GM12878 (cell line): Measurements from ENCODE around the gene TCF25. TPM values are rescaled to one million over a fixed set of nuclear protein-coding genes. Genes with fewer than 3 reads are reported as not detected.

ENCODE experiments used
- ASH2L ChIP-seq: fragments of 300-600, 200-600 bp; sonication (generic); IDR thresholded peaks from 2 replicates; pipeline ENCODE4 v1.6.1; 2017; ENCODE audit warnings: low read depth, mild to moderate bottlenecking, borderline replicate concordance
- BACH1 ChIP-seq: fragments of 450-650 bp; IDR thresholded peaks from 2 replicates; pipeline ENCODE4 v1.6.1; 2017; ENCODE audit warnings: mild to moderate bottlenecking, borderline replicate concordance
- CREM ChIP-seq: IDR thresholded peaks from 2 replicates; pipeline ENCODE4 v1.6.1; 2014; ENCODE audit warnings: antibody characterized with exemption, low read depth
- DPF2 ChIP-seq: fragments of 450-650 bp; IDR thresholded peaks from 2 replicates; pipeline ENCODE4 v1.6.1; 2017; ENCODE audit warnings: mild to moderate bottlenecking
- EGR1 ChIP-seq, 2 experiments: IDR thresholded peaks; 1 replicate in 1 of 2; 2 replicates in 1 of 2; pipeline ENCODE4 v1.6.1; 2011 to 2012; ENCODE audit warnings: low read depth in 2 of 2, low read length in 2 of 2, borderline replicate concordance in 1 of 2, mild to moderate bottlenecking in 1 of 2, moderate library complexity in 1 of 2
- EP300 ChIP-seq, 2 experiments: fragments of 150-350 bp in 1 of 2; IDR thresholded peaks; 2 replicates each; pipeline ENCODE4 v1.6.1; 2011 to 2012; ENCODE audit warnings: low read depth in 2 of 2, low read length in 2 of 2, borderline replicate concordance in 1 of 2, improper control_type of control experiment in 1 of 2, inconsistent platforms in 1 of 2; ENCODE audit not compliant: control insufficient read depth in 1 of 2
- EZH2 ChIP-seq: IDR thresholded peaks from 2 replicates; pipeline ENCODE4 v1.6.1; 2012; ENCODE audit warnings: low read depth, mild to moderate bottlenecking, control low read depth, inconsistent platforms, low read length, borderline replicate concordance; ENCODE audit not compliant: control insufficient read depth
- FOXM1 ChIP-seq: IDR thresholded peaks from 2 replicates; pipeline ENCODE4 v1.6.1; 2012; ENCODE audit warnings: low read depth, mild to moderate bottlenecking, inconsistent platforms, low read length, moderate library complexity
- IRF4 ChIP-seq: IDR thresholded peaks from 2 replicates; pipeline ENCODE4 v1.6.1; 2011; ENCODE audit warnings: low read depth, low read length
- JUNB ChIP-seq: IDR thresholded peaks from 2 replicates; pipeline ENCODE4 v1.6.1; 2016; ENCODE audit warnings: antibody characterized with exemption, mild to moderate bottlenecking
- KLF5 ChIP-seq: fragments of 450-650 bp; IDR thresholded peaks from 2 replicates; pipeline ENCODE4 v1.6.1; 2014; ENCODE audit warnings: mild to moderate bottlenecking; ENCODE audit not compliant: partially characterized antibody
- MEF2B ChIP-seq: fragments of 450-650 bp; IDR thresholded peaks from 2 replicates; pipeline ENCODE4 v1.6.1; 2018; ENCODE audit warnings: mild to moderate bottlenecking, moderate library complexity; ENCODE audit not compliant: partially characterized antibody, poor library complexity, severe bottlenecking
- NFIC ChIP-seq: IDR thresholded peaks from 2 replicates; pipeline ENCODE4 v1.6.1; 2012; ENCODE audit warnings: low read depth, mild to moderate bottlenecking, inconsistent platforms, low read length, moderate library complexity
- PBX3 ChIP-seq: IDR thresholded peaks from 2 replicates; pipeline ENCODE4 v1.6.1; 2011; ENCODE audit warnings: mild to moderate bottlenecking, low read depth, low read length, moderate library complexity; ENCODE audit not compliant: insufficient replicate concordance
- SPI1 ChIP-seq: IDR thresholded peaks from 2 replicates; pipeline ENCODE4 v1.6.1; 2011; ENCODE audit warnings: low read depth, mild to moderate bottlenecking, low read length, moderate library complexity, borderline replicate concordance; ENCODE audit not compliant: insufficient read depth
- ZBED1 ChIP-seq: IDR thresholded peaks from 2 replicates; pipeline ENCODE4 v1.6.1; 2016; ENCODE audit warnings: borderline replicate concordance
- polyA plus RNA-seq, 11 experiments: library from polyadenylated mRNA; depleted of rRNA in 4 of 11; unstranded in 6 of 11; stranded (reverse) in 5 of 11; fragments of >200 nt; fragmentation: Nextera tagmentation in 4 of 11; fragmentation: Illumina TruSeq in 1 of 11; extraction: Ambion mirVana in 4 of 11; extraction: Trizol in 1 of 11; gene quantifications; 1 replicate in 1 of 11; 2 replicates in 10 of 11; pipeline versions ENCODE4 v1.2.1 to v1.2.3, GENCODE V29; 2011 to 2016; ENCODE audit warnings: inconsistent platforms in 2 of 11, missing spikeins in 2 of 11, low read depth in 1 of 11
- total RNA-seq, 4 experiments: library from RNA; depleted of rRNA in 3 of 4; stranded (reverse); fragments of >200 nt in 3 of 4; fragmentation: Illumina TruSeq in 1 of 4; extraction: Trizol in 1 of 4; gene quantifications; 2 replicates each; pipeline versions ENCODE4 v1.2.1 to v1.2.3, GENCODE V29; 2013 to 2021
- TF ChIP-seq, protein P1 (sequence below): fragments of 450-650 bp; conservative IDR thresholded peaks from 2 replicates; pipeline ENCODE4 v1.6.1; 2017; ENCODE audit warnings: mild to moderate bottlenecking, moderate library complexity
- TF ChIP-seq, protein P2 (sequence below): fragments of 450-650 bp; IDR thresholded peaks from 2 replicates; pipeline ENCODE4 v1.6.1; 2017; ENCODE audit warnings: low read depth, mild to moderate bottlenecking, moderate library complexity
- TF ChIP-seq, protein P3 (sequence below): IDR thresholded peaks from 2 replicates; pipeline ENCODE4 v1.6.1; 2011; ENCODE audit warnings: borderline replicate concordance, low read depth, mild to moderate bottlenecking, moderate library complexity, low read length; ENCODE audit not compliant: insufficient read depth, poor library complexity, severe bottlenecking
- TF ChIP-seq, protein P4 (sequence below), 3 experiments: IDR thresholded peaks in 2 of 3; conservative IDR thresholded peaks in 1 of 3; 2 replicates each; pipeline ENCODE4 v1.5.1; 2011; ENCODE audit warnings: low read depth in 3 of 3, low read length in 3 of 3, mild to moderate bottlenecking in 3 of 3, control low read depth in 2 of 3, moderate library complexity in 2 of 3, inconsistent platforms in 1 of 3, mixed read lengths in 1 of 3; ENCODE audit not compliant: control insufficient read depth in 2 of 3, insufficient read depth in 1 of 3; ENCODE audit errors: extremely low read depth in 1 of 3

Gene TCF25
- total and polyA plus RNA-seq, 10 of the 15 experiments (the other 5 are each of a cell fraction or from before 2014, with no cell fraction given): 8.4 to 130 (median 89.4) TPM

DNA sequence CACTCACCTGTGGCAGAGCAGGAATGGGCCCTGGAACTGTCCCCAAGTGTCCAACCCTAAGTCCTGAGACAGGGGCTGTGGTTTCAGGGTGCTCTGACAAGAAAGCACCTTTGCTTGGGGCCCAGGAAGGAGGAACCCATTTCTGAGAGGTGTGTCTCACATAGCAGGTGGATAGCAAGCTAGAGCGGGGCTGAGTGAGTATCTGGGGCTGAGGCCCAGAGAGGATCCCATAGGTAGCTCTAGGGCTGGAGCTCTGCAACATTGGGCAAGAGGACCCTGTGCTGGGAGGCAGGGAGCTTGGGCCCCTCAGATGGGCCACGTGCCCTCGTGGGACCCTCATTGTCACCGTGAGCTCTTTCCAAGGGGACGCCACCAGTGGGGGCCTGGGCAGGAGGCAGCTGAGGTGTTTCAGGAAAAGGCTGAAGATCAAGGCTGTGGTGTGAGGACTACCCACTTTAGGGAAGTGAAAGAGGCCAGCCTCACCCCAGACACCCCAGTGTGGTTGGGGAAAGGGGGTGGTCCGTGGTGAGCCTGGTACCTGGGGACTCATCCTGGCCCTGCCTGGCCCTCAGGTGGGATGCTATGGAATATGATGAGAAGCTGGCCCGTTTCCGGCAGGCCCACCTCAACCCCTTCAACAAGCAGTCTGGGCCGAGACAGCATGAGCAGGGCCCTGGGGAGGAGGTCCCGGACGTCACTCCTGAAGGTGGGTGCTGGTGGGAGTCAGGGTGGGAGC lies 80.4 kb downstream of the TCF25 start (continued):
- TF ChIP-seq IRF4: peak; percentile 93
- TF ChIP-seq CREM: peak; percentile 66; the same call in 1 of the 2 replicates
- peak; percentile 57 for TF ChIP-seq MEF2B
- TF ChIP-seq BACH1: no peak
- TF ChIP-seq, protein P1, sequence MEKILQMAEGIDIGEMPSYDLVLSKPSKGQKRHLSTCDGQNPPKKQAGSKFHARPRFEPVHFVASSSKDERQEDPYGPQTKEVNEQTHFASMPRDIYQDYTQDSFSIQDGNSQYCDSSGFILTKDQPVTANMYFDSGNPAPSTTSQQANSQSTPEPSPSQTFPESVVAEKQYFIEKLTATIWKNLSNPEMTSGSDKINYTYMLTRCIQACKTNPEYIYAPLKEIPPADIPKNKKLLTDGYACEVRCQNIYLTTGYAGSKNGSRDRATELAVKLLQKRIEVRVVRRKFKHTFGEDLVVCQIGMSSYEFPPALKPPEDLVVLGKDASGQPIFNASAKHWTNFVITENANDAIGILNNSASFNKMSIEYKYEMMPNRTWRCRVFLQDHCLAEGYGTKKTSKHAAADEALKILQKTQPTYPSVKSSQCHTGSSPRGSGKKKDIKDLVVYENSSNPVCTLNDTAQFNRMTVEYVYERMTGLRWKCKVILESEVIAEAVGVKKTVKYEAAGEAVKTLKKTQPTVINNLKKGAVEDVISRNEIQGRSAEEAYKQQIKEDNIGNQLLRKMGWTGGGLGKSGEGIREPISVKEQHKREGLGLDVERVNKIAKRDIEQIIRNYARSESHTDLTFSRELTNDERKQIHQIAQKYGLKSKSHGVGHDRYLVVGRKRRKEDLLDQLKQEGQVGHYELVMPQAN: no peak
- 0 out of 2 replicates have a peak, but pooled peaks have one; percentile 19 for TF ChIP-seq ZBED1
- peak; percentile 37 for TF ChIP-seq JUNB
- TF ChIP-seq KLF5: no peak
- TF ChIP-seq, protein P2, sequence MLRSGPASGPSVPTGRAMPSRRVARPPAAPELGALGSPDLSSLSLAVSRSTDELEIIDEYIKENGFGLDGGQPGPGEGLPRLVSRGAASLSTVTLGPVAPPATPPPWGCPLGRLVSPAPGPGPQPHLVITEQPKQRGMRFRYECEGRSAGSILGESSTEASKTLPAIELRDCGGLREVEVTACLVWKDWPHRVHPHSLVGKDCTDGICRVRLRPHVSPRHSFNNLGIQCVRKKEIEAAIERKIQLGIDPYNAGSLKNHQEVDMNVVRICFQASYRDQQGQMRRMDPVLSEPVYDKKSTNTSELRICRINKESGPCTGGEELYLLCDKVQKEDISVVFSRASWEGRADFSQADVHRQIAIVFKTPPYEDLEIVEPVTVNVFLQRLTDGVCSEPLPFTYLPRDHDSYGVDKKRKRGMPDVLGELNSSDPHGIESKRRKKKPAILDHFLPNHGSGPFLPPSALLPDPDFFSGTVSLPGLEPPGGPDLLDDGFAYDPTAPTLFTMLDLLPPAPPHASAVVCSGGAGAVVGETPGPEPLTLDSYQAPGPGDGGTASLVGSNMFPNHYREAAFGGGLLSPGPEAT: peak; percentile 81
- TF ChIP-seq, protein P3, sequence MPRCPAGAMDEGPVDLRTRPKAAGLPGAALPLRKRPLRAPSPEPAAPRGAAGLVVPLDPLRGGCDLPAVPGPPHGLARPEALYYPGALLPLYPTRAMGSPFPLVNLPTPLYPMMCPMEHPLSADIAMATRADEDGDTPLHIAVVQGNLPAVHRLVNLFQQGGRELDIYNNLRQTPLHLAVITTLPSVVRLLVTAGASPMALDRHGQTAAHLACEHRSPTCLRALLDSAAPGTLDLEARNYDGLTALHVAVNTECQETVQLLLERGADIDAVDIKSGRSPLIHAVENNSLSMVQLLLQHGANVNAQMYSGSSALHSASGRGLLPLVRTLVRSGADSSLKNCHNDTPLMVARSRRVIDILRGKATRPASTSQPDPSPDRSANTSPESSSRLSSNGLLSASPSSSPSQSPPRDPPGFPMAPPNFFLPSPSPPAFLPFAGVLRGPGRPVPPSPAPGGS: peak; percentile 56
- TF ChIP-seq PBX3: no peak
- TF ChIP-seq FOXM1: no peak
- TF ChIP-seq, protein P4, sequence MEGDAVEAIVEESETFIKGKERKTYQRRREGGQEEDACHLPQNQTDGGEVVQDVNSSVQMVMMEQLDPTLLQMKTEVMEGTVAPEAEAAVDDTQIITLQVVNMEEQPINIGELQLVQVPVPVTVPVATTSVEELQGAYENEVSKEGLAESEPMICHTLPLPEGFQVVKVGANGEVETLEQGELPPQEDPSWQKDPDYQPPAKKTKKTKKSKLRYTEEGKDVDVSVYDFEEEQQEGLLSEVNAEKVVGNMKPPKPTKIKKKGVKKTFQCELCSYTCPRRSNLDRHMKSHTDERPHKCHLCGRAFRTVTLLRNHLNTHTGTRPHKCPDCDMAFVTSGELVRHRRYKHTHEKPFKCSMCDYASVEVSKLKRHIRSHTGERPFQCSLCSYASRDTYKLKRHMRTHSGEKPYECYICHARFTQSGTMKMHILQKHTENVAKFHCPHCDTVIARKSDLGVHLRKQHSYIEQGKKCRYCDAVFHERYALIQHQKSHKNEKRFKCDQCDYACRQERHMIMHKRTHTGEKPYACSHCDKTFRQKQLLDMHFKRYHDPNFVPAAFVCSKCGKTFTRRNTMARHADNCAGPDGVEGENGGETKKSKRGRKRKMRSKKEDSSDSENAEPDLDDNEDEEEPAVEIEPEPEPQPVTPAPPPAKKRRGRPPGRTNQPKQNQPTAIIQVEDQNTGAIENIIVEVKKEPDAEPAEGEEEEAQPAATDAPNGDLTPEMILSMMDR (IDR thresholded peaks at IDR 0.05 in 2 of 3, conservative IDR thresholded peaks at IDR 0.05 in 1 of 3; ENCODE audit: control insufficient read depth in 2 of 3, extremely low read depth in 1 of 3, insufficient read depth in 1 of 3, low read depth in 3 of 3, low read length in 3 of 3): no peak
- no peak for TF ChIP-seq EZH2
- TF ChIP-seq EP300 (IDR thresholded peaks at IDR 0.05; ENCODE audit: borderline replicate concordance in 1 of 2, control insufficient read depth in 1 of 2, low read depth in 2 of 2, low read length in 2 of 2): peak; percentile 34 to 86; a peak in 3 of 4 replicates
- TF ChIP-seq EGR1 (IDR thresholded peaks at IDR 0.05; ENCODE audit: borderline replicate concordance in 1 of 2, low read depth in 2 of 2, low read length in 2 of 2): 0 out of 3 replicates have a peak, but pooled peaks of 1 of the 2 experiments have one; percentile 20
- peak; percentile 98 for TF ChIP-seq SPI1
- no peak for TF ChIP-seq ASH2L
- peak; percentile 65 for TF ChIP-seq NFIC
- TF ChIP-seq DPF2: peak; percentile 97
